Limb (tissue), 2 donors: ENCODE measurements around the gene CDKL5.

Experiments used
- DNase-seq, 2 donors: peaks; one replicate each; pipeline ENCODE4 v3.0.0-alpha.2; 2016; ENCODE audit errors: extremely low spot score in 2 of 2

CDKL5 gene

DNA sequence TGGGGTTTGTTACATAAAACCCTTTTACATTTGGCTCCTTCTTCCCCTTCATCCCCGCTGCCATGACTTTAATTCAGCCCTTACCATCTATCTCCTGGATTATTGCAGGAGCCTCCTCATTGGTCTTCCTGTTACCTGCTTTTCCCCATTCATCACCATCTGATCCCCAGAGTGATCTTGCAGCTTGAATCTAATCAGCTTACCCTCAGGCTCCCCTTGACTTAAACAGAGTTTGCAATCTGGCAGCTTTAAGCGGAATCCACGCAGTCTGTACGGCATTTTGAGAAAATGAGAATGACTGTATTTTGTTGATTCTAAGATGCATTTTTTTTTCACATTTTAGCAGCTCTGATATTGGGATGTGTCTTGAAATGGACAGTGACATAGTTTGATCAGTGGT lies 267.1 kb downstream of the CDKL5 start:
- no peak for DNase-seq

DNA sequence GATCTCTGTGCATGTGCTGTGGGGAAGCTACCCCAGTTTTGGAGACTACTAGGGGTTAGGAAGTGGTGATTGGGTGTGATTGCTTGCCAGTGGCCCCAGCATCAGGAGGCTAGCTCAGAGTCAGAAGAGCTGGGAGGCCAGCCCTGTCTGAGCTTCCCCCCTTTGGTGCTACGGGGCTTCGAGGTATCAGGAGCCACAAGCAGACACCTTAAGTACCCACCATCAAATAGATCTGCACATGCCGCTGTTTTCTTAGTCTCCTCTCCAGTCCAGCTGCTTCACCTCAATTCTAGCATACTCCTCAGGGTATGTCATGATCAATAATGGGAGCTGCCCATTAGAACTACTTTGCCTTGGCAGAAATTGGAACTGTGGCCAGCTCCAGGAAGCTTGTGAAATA lies 271.2 kb downstream of the CDKL5 start:
- no peak for DNase-seq

DNA sequence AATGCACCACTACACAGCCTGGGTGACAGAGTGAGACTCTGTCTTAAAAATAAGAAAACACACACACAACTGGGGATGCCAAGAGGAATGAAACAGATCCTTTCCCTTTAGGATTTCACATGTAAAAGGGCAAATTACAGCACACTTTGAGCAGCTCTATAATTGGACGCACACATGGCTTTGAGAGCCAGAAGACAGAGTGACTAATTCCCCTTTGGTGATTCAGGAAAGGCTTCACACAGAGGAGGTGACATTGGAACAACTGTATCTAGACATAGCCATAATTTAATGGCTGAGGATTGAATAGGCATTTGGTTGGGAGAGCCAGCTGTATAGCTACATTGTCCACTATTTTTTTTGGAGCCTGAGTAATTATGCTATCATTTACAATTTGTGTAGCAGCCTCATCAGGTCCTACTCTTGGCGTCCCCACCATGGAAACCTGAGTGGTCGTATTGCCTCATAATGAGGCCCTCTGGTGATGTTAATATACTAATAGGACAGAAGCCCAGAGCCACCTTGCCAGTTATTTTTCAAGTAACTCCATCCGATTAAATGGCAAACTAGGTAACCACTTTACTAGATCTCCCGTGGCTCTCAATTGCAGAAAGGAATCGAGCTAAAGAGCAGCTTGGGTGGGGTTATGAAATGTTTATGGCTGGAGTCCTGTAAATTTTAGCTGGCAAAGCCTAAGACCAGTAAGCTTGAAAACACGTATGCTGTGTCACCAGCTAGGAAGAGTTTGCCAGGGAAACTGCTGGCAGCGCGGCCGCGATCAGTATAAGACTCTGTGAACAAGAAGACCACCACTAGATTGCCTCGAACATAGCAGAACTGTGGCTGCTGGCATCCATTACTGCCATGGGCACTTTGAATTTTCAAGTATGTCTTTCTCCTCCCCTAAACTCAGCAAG lies 273.6 kb downstream of the CDKL5 start:
- no peak for DNase-seq

DNA sequence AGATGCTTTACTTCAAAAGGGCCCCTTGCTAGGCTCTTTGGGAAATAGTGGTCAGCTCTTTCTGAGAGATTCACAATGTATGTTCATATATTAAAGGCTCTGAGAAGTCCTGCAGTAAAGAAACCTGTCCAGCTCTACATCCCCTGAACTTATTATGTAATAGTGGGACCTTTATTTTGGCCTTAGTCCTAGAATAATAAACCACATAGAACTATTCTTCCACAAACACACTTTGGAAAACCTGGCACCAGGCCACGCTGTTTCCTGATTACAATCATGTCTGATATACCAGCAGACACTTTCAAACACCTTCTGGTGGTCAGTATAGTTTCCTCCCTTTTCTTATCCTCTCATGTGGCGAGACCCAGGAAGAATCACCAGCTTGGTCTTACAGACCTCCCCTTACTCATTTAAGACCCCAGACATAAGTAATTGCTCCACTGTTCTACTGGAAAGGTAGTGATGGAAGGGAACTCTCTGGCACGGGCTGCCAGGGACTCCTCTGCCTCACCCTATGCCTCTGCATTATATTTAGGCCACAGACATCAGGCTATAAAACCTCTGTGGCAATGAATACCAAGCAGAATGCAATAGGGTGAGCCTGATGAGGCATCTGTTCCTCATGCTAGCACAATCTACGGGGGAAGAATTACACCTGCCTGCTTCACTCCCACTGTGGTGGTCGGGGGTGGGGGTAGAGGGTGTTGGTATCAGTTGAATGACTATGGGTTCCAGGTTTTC lies 276.4 kb downstream of the CDKL5 start:
- no peak for DNase-seq

GRCh38 chrX:18702362-18703195 lies 277.2 kb downstream of the CDKL5 start:
- no peak for DNase-seq
